NB4 (cell line): ENCODE measurements around the gene MTHFD1L.

ENCODE experiments used
- MAX ChIP-seq: IDR thresholded peaks from 2 replicates; pipeline ENCODE4 v1.6.1; 2011; ENCODE audit warnings: low read depth, low read length
- MYC ChIP-seq: IDR thresholded peaks from 2 replicates; pipeline ENCODE4 v1.6.1; 2011; ENCODE audit warnings: low read depth, low read length
- POLR2A ChIP-seq: IDR thresholded peaks from 2 replicates; pipeline ENCODE4 v1.6.1; 2011; ENCODE audit warnings: mild to moderate bottlenecking; ENCODE audit not compliant: insufficient read length; ENCODE audit errors: extremely low read depth
- TF ChIP-seq, protein P1 (sequence below): IDR thresholded peaks from one replicate; pipeline ENCODE4 v1.5.1; 2012; ENCODE audit warnings: low read depth, low read length

DNA sequence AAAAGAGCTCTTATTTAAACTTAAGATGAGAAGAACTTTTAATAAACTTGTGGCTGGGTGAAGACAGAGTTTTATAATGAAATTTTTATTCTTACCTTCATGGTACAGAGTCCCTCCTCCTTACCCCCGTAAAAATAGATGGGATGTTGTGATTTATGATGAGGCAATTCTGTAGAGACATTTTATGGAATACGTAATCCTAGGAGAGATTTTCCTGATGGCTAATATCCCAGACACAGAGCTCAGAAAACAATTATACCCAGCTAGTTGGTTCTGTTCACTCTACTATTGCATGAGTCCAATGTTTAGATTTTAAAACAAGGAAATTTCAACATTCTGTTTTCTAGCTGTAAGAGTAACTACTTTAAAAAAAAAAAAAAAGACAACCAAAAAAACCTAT, 43.4 kb downstream of the MTHFD1L start:
- TF ChIP-seq POLR2A: no peak
- TF ChIP-seq, protein P1, sequence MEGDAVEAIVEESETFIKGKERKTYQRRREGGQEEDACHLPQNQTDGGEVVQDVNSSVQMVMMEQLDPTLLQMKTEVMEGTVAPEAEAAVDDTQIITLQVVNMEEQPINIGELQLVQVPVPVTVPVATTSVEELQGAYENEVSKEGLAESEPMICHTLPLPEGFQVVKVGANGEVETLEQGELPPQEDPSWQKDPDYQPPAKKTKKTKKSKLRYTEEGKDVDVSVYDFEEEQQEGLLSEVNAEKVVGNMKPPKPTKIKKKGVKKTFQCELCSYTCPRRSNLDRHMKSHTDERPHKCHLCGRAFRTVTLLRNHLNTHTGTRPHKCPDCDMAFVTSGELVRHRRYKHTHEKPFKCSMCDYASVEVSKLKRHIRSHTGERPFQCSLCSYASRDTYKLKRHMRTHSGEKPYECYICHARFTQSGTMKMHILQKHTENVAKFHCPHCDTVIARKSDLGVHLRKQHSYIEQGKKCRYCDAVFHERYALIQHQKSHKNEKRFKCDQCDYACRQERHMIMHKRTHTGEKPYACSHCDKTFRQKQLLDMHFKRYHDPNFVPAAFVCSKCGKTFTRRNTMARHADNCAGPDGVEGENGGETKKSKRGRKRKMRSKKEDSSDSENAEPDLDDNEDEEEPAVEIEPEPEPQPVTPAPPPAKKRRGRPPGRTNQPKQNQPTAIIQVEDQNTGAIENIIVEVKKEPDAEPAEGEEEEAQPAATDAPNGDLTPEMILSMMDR: no peak
- TF ChIP-seq MAX: no peak
- TF ChIP-seq MYC: no peak
